SHP77 treated with DMSO at 0.1 percent for 48 hours (cell line): Measurements from ENCODE around the gene ZSWIM4.
"Not testable (repeated sequence)": the region's sequence is repeated elsewhere in the genome, so short reads cannot be mapped to it uniquely, and the experiment has no call there.

Source experiments
- DNase-seq: peaks from one replicate; lab custom pipeline; 2025; lab: John Stamatoyannopoulos, UW

Gene ZSWIM4

DNA sequence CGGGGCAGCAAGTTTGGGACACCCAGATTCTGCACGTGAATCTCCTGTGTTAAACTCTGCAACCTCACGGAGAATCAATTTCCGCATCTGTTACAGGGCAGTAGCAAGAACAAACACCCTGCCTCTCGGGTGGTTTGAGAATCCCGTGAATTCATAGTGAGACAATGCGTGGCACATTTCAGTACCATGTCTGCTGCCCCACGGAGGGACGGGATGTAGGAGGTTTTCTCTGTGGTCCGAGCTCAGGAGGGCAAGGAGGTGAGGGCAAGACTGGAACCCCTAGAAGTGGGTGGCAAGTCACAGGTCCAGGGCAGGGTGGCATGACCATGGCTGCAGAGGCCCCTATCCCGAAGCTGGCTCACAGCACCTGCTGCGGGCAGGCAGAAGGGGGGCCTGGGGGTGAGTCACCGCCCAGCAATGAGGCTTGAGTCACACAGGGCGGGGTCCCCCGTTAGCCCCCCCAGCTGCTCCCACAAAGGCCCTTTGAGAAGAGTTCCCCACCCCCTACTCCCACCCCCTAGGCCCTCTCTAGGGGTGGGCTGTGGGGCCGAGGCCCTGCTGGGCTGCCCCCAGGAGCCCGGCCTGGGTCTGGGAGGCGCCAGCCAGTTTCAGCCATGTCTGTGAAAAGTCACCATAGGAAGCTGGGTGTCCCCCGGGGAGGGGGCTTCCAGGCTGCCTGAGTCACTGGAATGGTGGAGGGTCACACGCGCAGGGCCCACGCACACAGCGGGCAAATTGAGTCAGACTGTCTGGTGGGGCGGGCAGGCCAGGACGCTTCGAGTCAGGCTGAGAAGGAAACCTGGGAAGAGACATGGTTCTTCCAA is 55.9 kb downstream of the ZSWIM4 start:
- no peak for DNase-seq

- DNase-seq: not testable (repeated sequence)
Measured at GRCh38 chr19:13851734-13852114, 56.5 kb downstream of the ZSWIM4 start.

DNA sequence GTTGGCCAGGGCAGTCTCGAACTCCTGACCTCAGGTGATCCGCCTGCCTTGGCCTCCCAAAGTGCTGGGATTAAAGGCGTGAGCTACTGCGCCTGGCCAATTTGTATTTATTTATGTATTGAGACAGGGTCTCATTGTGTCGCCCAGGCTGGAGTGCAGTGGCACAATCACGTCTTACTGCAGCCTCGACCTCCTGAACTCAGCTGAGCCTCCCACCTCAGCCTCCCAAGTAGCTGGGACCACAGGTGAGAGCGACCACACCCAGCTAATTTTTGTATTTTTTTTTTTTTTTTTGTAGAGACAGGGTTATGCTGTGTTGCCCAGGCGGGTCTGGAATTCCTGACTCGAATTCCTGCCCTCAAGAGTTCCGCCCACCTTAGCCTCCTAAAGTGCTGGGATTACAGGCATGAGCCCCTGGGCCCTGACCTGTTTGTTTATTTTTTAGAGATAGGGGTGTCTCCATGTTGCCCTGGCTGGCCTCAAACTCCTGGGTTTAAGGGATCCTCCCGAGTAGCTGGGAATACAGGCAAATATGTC is 57.0 kb downstream of the ZSWIM4 start:
- not testable (repeated sequence) for DNase-seq

- DNase-seq: no peak
Measured at GRCh38 chr19:13856497-13856896, 61.3 kb downstream of the ZSWIM4 start.

GRCh38 chr19:13859361-13859880 is 64.2 kb downstream of the ZSWIM4 start:
- no peak for DNase-seq

- no peak for DNase-seq
Measured at GRCh38 chr19:13860679-13861391, 65.6 kb downstream of the ZSWIM4 start.

- no peak for DNase-seq
Measured at GRCh38 chr19:13861392-13861713, 66.1 kb downstream of the ZSWIM4 start.

DNA sequence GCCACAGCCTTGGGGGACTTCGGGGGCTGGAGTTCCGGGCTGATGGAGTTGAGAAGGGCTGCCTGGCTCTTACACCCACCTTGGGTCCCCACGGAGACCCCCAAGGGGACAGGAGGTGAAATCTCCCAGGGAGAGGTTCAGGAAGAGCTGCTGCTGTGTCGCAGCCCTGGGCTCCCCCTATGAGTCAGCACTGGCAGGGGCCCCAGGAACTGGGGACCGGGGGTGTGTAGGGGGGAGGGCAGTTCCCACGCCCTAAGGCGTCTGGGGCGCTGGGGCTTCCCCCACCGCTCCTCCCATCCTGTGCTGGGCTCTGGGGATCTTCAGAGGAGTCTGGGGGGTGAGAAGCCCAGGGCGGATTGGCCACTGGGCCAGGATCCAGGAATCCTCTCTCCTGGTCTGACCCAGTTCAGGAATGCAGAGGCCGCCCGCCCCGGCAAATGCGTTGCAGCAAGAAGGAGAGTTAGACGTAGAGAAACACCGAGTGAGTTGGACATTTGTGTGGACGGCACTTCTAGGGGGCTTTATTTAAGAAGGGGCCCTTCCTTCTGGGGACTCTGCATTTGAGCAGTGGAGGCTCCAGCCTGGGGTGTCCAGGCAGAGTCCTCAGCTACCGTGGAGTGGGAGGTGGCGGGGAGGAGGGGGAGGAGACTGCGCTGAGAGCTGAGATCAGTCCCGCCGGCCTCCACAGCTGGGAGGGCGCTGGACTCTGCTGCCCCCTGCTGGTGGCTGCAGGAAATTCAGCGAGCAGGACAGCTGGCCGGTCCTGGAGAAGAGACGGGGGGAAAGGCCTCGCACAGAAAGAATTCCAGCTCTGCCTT is 66.7 kb downstream of the ZSWIM4 start:
- DNase-seq: peak; percentile 50

DNA sequence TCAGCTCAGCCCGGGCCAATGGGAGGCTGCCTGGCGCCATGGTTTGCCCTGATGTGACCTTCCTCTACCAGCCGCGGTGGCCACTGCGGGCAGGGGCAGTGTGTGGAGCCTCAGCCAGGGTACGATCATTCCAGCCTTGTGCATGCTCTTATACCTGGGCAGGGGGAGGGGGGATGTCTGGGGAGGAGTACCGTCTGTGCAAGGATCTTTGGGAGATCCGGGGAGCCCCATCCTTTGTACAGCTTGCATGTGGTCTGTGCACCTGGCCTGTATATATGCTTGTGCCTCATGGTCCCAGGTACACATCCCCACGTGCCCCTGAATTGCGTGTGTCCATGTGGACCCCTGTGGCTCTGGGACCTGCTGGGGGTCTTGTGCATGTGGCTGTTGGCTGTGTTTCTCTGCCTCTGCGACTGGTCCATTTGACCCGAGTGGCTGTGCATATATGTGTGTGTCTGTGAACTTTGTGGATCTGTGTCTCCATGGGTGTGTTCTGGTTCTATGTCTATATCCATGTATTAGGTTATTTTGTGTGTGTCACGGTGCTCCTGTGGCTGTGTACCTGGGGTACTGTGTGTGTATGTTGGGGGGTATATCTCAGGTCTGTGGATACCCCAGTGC is 68.9 kb downstream of the ZSWIM4 start:
- no peak for DNase-seq

DNA sequence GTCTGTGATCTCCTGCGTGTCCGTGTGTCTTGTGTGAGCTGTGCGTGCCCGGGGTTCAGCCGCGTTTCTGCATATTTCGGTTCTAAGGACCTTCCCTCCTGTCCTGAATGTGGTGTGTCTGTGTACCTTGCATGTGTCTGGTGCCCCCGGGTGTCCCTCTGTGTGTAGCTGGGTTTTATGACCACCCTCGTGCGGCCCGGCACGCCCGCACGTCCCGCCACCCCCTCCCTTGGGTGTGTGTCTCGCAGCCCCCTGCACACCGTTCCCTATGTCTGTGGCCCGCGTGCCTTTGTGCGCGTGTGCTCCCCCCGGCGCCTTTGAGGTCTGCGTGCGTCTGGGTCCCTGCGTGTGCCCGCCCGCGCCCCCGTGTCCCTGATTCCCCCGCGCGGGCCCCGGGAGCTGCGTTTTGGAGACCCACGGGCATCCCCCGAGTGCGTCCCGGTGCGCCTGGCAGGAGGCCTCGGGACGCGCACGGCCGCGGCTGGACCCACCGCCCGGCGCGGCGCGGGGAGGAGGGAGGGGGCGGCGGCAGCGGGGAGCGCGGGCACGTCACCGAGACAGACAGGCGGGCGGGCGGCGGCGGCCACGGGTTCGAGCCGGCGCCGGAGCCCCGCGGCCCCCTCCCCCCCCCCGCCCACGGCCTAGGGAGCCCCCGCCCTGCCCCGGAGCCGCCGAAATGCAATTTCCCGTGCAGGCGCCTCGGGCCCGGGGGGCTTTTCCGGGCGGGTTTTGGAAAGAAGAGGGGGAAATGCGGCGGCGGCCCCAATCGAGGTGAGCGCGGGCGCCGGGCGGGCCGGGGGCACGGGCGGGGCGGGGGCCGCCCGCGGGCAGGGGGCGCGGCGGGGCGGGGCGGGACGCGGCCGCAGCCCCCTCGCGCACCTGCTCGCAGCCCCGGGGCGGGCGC is 69.7 kb downstream of the ZSWIM4 start:
- DNase-seq: no peak

- DNase-seq: no peak
Measured at GRCh38 chr19:13865571-13866462, 70.6 kb downstream of the ZSWIM4 start.

DNA sequence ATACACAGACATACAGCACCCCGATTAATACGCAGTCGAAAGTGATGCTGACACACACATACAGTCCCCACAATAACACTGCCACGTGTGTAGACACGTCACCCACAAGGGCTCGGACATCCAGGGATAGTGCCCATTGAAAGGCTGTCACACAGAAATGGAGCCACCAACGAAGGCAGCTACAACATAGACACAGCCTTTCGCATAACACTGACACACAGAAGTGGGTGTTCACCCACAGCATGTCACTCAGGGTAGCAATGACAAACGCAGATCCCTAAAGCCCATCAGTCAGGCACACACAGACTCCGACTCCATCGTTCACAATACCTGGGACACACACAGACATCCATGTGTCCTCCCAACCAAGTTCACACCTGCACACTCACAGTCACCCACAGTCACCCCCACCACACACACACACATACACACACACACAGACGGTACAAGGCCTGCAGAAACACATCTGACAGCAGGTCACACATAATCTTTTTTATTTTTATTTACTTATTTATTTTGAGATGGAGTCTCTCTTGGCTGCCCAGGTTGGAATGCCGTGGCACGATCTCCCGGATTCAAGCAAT is 71.3 kb downstream of the ZSWIM4 start:
- DNase-seq: no peak

GRCh38 chr19:13868663-13869062 is 73.4 kb downstream of the ZSWIM4 start:
- DNase-seq: no peak

DNA sequence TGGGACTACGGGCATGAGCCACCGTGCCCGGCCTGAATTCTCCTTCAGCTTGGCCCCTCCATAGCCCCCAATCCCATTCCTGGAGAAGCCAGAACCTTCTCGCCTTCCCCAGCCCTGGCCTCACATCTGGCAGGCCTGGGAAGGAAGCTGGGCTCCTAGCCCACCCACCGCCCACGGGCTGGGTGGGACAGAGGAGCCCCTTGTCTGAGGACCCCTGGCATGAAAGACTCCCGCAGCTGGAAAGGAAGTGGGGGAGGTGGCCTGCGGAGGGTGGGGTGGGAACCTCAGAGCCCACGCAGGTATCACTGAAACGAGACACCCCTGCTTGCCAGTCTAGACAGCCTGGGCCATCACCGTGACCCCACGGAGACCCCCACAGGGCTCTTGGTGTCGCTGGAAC is 74.0 kb downstream of the ZSWIM4 start:
- no peak for DNase-seq

DNA sequence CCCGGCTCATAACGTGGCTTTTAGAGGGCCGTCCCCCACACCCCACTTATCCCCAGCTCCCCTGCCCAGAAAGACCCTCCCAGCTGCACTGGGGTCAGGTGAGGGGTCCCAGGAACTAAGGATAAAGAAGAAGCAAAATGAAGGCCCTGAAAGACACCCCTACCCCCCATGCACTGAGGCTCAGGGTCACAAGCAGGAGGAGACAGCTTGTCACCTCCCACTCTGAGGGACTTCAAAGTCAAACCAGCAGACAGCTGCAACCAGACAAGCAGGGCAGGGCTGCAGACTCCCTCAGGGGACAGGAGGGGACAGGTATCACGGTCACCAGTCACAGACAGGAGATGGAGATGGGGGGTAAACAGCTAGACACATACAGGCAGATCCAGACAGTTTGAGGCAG is 75.6 kb downstream of the ZSWIM4 start:
- no peak for DNase-seq

GRCh38 chr19:13872339-13872694 is 77.1 kb downstream of the ZSWIM4 start:
- no peak for DNase-seq

- DNase-seq: no peak
Measured at GRCh38 chr19:13872695-13873389, 77.6 kb downstream of the ZSWIM4 start.

GRCh38 chr19:13873834-13874515 is 78.7 kb downstream of the ZSWIM4 start:
- DNase-seq: no peak
